ENCODE measurements around the gene FBH1. TPM values are rescaled to one million over a fixed set of nuclear protein-coding genes. Genes with fewer than 3 reads are reported as not detected.

Gene FBH1
- total RNA-seq, 1 donor from 2014 or later: 51.7 TPM

GRCh38 chr10:5892007-5892406, 2.0 kb downstream of the FBH1 start:
- Histone ChIP-seq H3K36me3 (ENCODE audit: control insufficient read depth in 3 of 3, insufficient read depth in 3 of 3, low read length in 3 of 3) (peaks cover 17 to 33% (median 21%) of the 10 kb centered on the region in 3 donors), H3K9ac (ENCODE audit: low read depth in 1 of 3, low read length in 3 of 3) (peak overlapping the region in 1 of 3 donors; percentile 42), H3K27ac (ENCODE audit: low read depth, low read length) (peak overlapping the region; percentile 27), H3K4me1 (ENCODE audit: control insufficient read depth in 3 of 3, insufficient read depth in 3 of 3, low read length in 3 of 3) (peaks cover 34 to 48% (median 36%) of the 10 kb centered on the region in 3 donors), H3K9me3 (ENCODE audit: control insufficient read depth in 3 of 3, low read length in 3 of 3) (no peaks in the 10 kb centered on the region), H3K4me3 (ENCODE audit: low read length in 3 of 3) (peak overlapping the region in 2 of 3 donors; percentile 33 to 49), H3K27me3 (ENCODE audit: control insufficient read depth in 3 of 3, insufficient read depth in 3 of 3, low read length in 3 of 3) (no peaks in the 10 kb centered on the region)

GRCh38 chr10:5893321-5893720, 3.3 kb downstream of the FBH1 start:
- peaks cover 27 to 38% (median 30%) of the 10 kb centered on the region in 3 donors for H3K4me1 ChIP-seq (ENCODE audit: control insufficient read depth in 3 of 3, insufficient read depth in 3 of 3, low read length in 3 of 3)
- H3K27me3 ChIP-seq (ENCODE audit: control insufficient read depth in 3 of 3, insufficient read depth in 3 of 3, low read length in 3 of 3): no peaks in the 10 kb centered on the region
- no peak overlapping the region for H3K4me3 ChIP-seq (ENCODE audit: low read length in 3 of 3)
- no peak overlapping the region for H3K27ac ChIP-seq (ENCODE audit: low read depth, low read length)
- H3K9ac ChIP-seq (ENCODE audit: low read depth in 1 of 3, low read length in 3 of 3): peak overlapping the region in 1 of 3 donors; percentile 9
- no peaks in the 10 kb centered on the region for H3K9me3 ChIP-seq (ENCODE audit: control insufficient read depth in 3 of 3, low read length in 3 of 3)
- H3K36me3 ChIP-seq (ENCODE audit: control insufficient read depth in 3 of 3, insufficient read depth in 3 of 3, low read length in 3 of 3): peaks cover 17 to 32% (median 19%) of the 10 kb centered on the region in 3 donors

GRCh38 chr10:5894403-5894802, 4.4 kb downstream of the FBH1 start:
- Histone ChIP-seq H3K9ac (ENCODE audit: low read depth in 1 of 3, low read length in 3 of 3) (no peak overlapping the region), H3K9me3 (ENCODE audit: control insufficient read depth in 3 of 3, low read length in 3 of 3) (no peaks in the 10 kb centered on the region), H3K36me3 (ENCODE audit: control insufficient read depth in 3 of 3, insufficient read depth in 3 of 3, low read length in 3 of 3) (peaks cover 17 to 36% (median 19%) of the 10 kb centered on the region in 3 donors), H3K4me3 (ENCODE audit: low read length in 3 of 3) (no peak overlapping the region), H3K27ac (ENCODE audit: low read depth, low read length) (no peak overlapping the region), H3K4me1 (ENCODE audit: control insufficient read depth in 3 of 3, insufficient read depth in 3 of 3, low read length in 3 of 3) (peaks cover 21 to 30% (median 24%) of the 10 kb centered on the region in 3 donors), H3K27me3 (ENCODE audit: control insufficient read depth in 3 of 3, insufficient read depth in 3 of 3, low read length in 3 of 3) (no peaks in the 10 kb centered on the region)

GRCh38 chr10:5894873-5895272, 4.8 kb downstream of the FBH1 start:
- Histone ChIP-seq H3K36me3 (ENCODE audit: control insufficient read depth in 3 of 3, insufficient read depth in 3 of 3, low read length in 3 of 3) (peaks cover 17 to 36% (median 19%) of the 10 kb centered on the region in 3 donors), H3K4me1 (ENCODE audit: control insufficient read depth in 3 of 3, insufficient read depth in 3 of 3, low read length in 3 of 3) (peaks cover 21 to 30% (median 24%) of the 10 kb centered on the region in 3 donors), H3K4me3 (ENCODE audit: low read length in 3 of 3) (no peak overlapping the region)

GRCh38 chr10:5895365-5895764, 5.3 kb downstream of the FBH1 start:
- H3K9me3 ChIP-seq (ENCODE audit: control insufficient read depth in 3 of 3, low read length in 3 of 3): no peaks in the 10 kb centered on the region
- no peak overlapping the region for H3K4me3 ChIP-seq (ENCODE audit: low read length in 3 of 3)
- H3K9ac ChIP-seq (ENCODE audit: low read depth in 1 of 3, low read length in 3 of 3): no peak overlapping the region
- H3K27ac ChIP-seq (ENCODE audit: low read depth, low read length): no peak overlapping the region
- peaks cover 17 to 36% (median 19%) of the 10 kb centered on the region in 3 donors for H3K36me3 ChIP-seq (ENCODE audit: control insufficient read depth in 3 of 3, insufficient read depth in 3 of 3, low read length in 3 of 3)
- no peaks in the 10 kb centered on the region for H3K27me3 ChIP-seq (ENCODE audit: control insufficient read depth in 3 of 3, insufficient read depth in 3 of 3, low read length in 3 of 3)
- peaks cover 21 to 30% (median 24%) of the 10 kb centered on the region in 3 donors for H3K4me1 ChIP-seq (ENCODE audit: control insufficient read depth in 3 of 3, insufficient read depth in 3 of 3, low read length in 3 of 3)

More at GRCh38 chr10:5894873-5895272, 4.8 kb downstream of the FBH1 start:
- Histone ChIP-seq H3K9ac (ENCODE audit: low read depth in 1 of 3, low read length in 3 of 3) (no peak overlapping the region), H3K27ac (ENCODE audit: low read depth, low read length) (no peak overlapping the region), H3K27me3 (ENCODE audit: control insufficient read depth in 3 of 3, insufficient read depth in 3 of 3, low read length in 3 of 3) (no peaks in the 10 kb centered on the region), H3K9me3 (ENCODE audit: control insufficient read depth in 3 of 3, low read length in 3 of 3) (no peaks in the 10 kb centered on the region)

- H3K4me1 ChIP-seq (ENCODE audit: control insufficient read depth in 3 of 3, insufficient read depth in 3 of 3, low read length in 3 of 3): peaks cover 18 to 26% (median 21%) of the 10 kb centered on the region in 3 donors
- no peaks in the 10 kb centered on the region for H3K27me3 ChIP-seq (ENCODE audit: control insufficient read depth in 3 of 3, insufficient read depth in 3 of 3, low read length in 3 of 3)
- no peak overlapping the region for H3K4me3 ChIP-seq (ENCODE audit: low read length in 3 of 3)
- H3K9me3 ChIP-seq (ENCODE audit: control insufficient read depth in 3 of 3, low read length in 3 of 3): no peaks in the 10 kb centered on the region
- H3K9ac ChIP-seq (ENCODE audit: low read depth in 1 of 3, low read length in 3 of 3): no peak overlapping the region
- no peak overlapping the region for H3K27ac ChIP-seq (ENCODE audit: low read depth, low read length)
- H3K36me3 ChIP-seq (ENCODE audit: control insufficient read depth in 3 of 3, insufficient read depth in 3 of 3, low read length in 3 of 3): peaks cover 17 to 36% (median 19%) of the 10 kb centered on the region in 3 donors
Measured at GRCh38 chr10:5895804-5896203, 5.8 kb downstream of the FBH1 start.

GRCh38 chr10:5896208-5897052, 6.4 kb downstream of the FBH1 start:
- Histone ChIP-seq H3K9me3 (ENCODE audit: control insufficient read depth in 3 of 3, low read length in 3 of 3) (no peaks in the 10 kb centered on the region), H3K36me3 (ENCODE audit: control insufficient read depth in 3 of 3, insufficient read depth in 3 of 3, low read length in 3 of 3) (peaks cover 17 to 36% (median 19%) of the 10 kb centered on the region in 3 donors), H3K9ac (ENCODE audit: low read depth in 1 of 3, low read length in 3 of 3) (no peak overlapping the region), H3K27me3 (ENCODE audit: control insufficient read depth in 3 of 3, insufficient read depth in 3 of 3, low read length in 3 of 3) (no peaks in the 10 kb centered on the region), H3K4me3 (ENCODE audit: low read length in 3 of 3) (no peak overlapping the region), H3K27ac (ENCODE audit: low read depth, low read length) (no peak overlapping the region), H3K4me1 (ENCODE audit: control insufficient read depth in 3 of 3, insufficient read depth in 3 of 3, low read length in 3 of 3) (peaks cover 11 to 20% (median 15%) of the 10 kb centered on the region in 3 donors)

GRCh38 chr10:5897053-5897340, 7.0 kb downstream of the FBH1 start:
- no peaks in the 10 kb centered on the region for H3K9me3 ChIP-seq (ENCODE audit: control insufficient read depth in 3 of 3, low read length in 3 of 3)
- H3K4me3 ChIP-seq (ENCODE audit: low read length in 3 of 3): no peak overlapping the region
- no peak overlapping the region for H3K9ac ChIP-seq (ENCODE audit: low read depth in 1 of 3, low read length in 3 of 3)
- peaks cover 17 to 36% (median 19%) of the 10 kb centered on the region in 3 donors for H3K36me3 ChIP-seq (ENCODE audit: control insufficient read depth in 3 of 3, insufficient read depth in 3 of 3, low read length in 3 of 3)
- H3K4me1 ChIP-seq (ENCODE audit: control insufficient read depth in 3 of 3, insufficient read depth in 3 of 3, low read length in 3 of 3): peaks cover 7 to 14% (median 9%) of the 10 kb centered on the region in 3 donors
- no peaks in the 10 kb centered on the region for H3K27me3 ChIP-seq (ENCODE audit: control insufficient read depth in 3 of 3, insufficient read depth in 3 of 3, low read length in 3 of 3)
- no peak overlapping the region for H3K27ac ChIP-seq (ENCODE audit: low read depth, low read length)

GRCh38 chr10:5897504-5897903, 7.5 kb downstream of the FBH1 start:
- H3K9ac ChIP-seq (ENCODE audit: low read depth in 1 of 3, low read length in 3 of 3): no peak overlapping the region
- H3K36me3 ChIP-seq (ENCODE audit: control insufficient read depth in 3 of 3, insufficient read depth in 3 of 3, low read length in 3 of 3): peaks cover 17 to 36% (median 19%) of the 10 kb centered on the region in 3 donors
- no peaks in the 10 kb centered on the region for H3K9me3 ChIP-seq (ENCODE audit: control insufficient read depth in 3 of 3, low read length in 3 of 3)
- H3K27ac ChIP-seq (ENCODE audit: low read depth, low read length): no peak overlapping the region
- H3K4me3 ChIP-seq (ENCODE audit: low read length in 3 of 3): no peak overlapping the region
- H3K4me1 ChIP-seq (ENCODE audit: control insufficient read depth in 3 of 3, insufficient read depth in 3 of 3, low read length in 3 of 3): peaks cover 2 to 9% (median 4%) of the 10 kb centered on the region in 3 donors
- no peaks in the 10 kb centered on the region for H3K27me3 ChIP-seq (ENCODE audit: control insufficient read depth in 3 of 3, insufficient read depth in 3 of 3, low read length in 3 of 3)

- no peaks in the 10 kb centered on the region for H3K9me3 ChIP-seq (ENCODE audit: control insufficient read depth in 3 of 3, low read length in 3 of 3)
- H3K27me3 ChIP-seq (ENCODE audit: control insufficient read depth in 3 of 3, insufficient read depth in 3 of 3, low read length in 3 of 3): no peaks in the 10 kb centered on the region
- H3K4me3 ChIP-seq (ENCODE audit: low read length in 3 of 3): no peak overlapping the region
- no peak overlapping the region for H3K9ac ChIP-seq (ENCODE audit: low read depth in 1 of 3, low read length in 3 of 3)
- peaks cover 0 to 3% (median 0%) of the 10 kb centered on the region in 3 donors for H3K4me1 ChIP-seq (ENCODE audit: control insufficient read depth in 3 of 3, insufficient read depth in 3 of 3, low read length in 3 of 3)
- H3K36me3 ChIP-seq (ENCODE audit: control insufficient read depth in 3 of 3, insufficient read depth in 3 of 3, low read length in 3 of 3): peaks cover 17 to 36% (median 19%) of the 10 kb centered on the region in 3 donors
- H3K27ac ChIP-seq (ENCODE audit: low read depth, low read length): no peak overlapping the region
Measured at GRCh38 chr10:5898163-5898562, 8.1 kb downstream of the FBH1 start.

Data from skeletal muscle tissue (tissue), 4 donors.